Suprapubic skin (tissue), 3 donors: Measurements from ENCODE around the gene ERN2.
"Not testable (repeated sequence)": the region's sequence is repeated elsewhere in the genome, so short reads cannot be mapped to it uniquely, and the experiment has no call there.

ENCODE experiments used
- CTCF ChIP-seq, 2 donors: fragments of 200-600 bp in 1 of 2; fragments of 450-650 bp in 1 of 2; sonication (generic) in 1 of 2; IDR thresholded peaks; one replicate each; pipeline ENCODE4 v1.5.1; 2016 to 2019; ENCODE audit warnings: antibody characterized with exemption in 2 of 2, mild to moderate bottlenecking in 1 of 2, moderate library complexity in 1 of 2
- EP300 ChIP-seq: sonication (generic); formaldehyde crosslinking; IDR thresholded peaks from one replicate; pipeline ENCODE4 v1.6.1; 2017; ENCODE audit warnings: antibody characterized with exemption
- POLR2A ChIP-seq, 2 donors: fragments of 450-650 bp; IDR thresholded peaks; one replicate each; pipeline ENCODE4 v1.6.1; 2017; ENCODE audit warnings: antibody characterized with exemption in 2 of 2, mild to moderate bottlenecking in 2 of 2, moderate library complexity in 2 of 2

GRCh38 chr16:23751053-23751452 lies 38.0 kb upstream of the ERN2 start:
- not testable (repeated sequence) for TF ChIP-seq CTCF (IDR thresholded peaks at IDR 0.05); POLR2A (IDR thresholded peaks at IDR 0.05); EP300
